Panc1 (cell line): ENCODE measurements around the gene ITGB4. TPM values are rescaled to one million over a fixed set of nuclear protein-coding genes. Genes with fewer than 3 reads are reported as not detected.

Source experiments
- ATAC-seq: fragments of 200-7000 bp; cut with Tn5 transposase; 2 replicates; pipeline ENCODE4 v1.9.1; 2020; ENCODE audit warnings: mild to moderate bottlenecking, moderate library complexity
- BruUV-seq: library from RNA; stranded (reverse); fragments of 400-500 nt; replicated peaks from 2 replicates; lab custom pipeline; 2021; lab: Mats Ljungman, UMichigan
- CTCF ChIA-PET: fragments of 300-600 bp; sonication (Branson Sonifier 250); formaldehyde crosslinking; loops from one replicate; lab custom pipeline; 2022; ENCODE audit warnings: antibody characterized with exemption; lab: Charles Lee
- POLR2A ChIA-PET: fragments of 300-600 bp; sonication (Branson Sonifier 250); formaldehyde crosslinking; loops from one replicate; lab custom pipeline; 2022; ENCODE audit warnings: antibody characterized with exemption; lab: Charles Lee
- DNase-seq: peaks from one replicate; pipeline ENCODE4 v3.0.0-alpha.2; 2010; ENCODE audit warnings: low read depth, low spot score
- H3K27ac ChIP-seq: 2 replicates; pipeline ENCODE4 v1.5.1; 2011; ENCODE audit warnings: mild to moderate bottlenecking, low read length, inconsistent platforms
- H3K27me3 ChIP-seq: fragments of 200-500 bp; sonication (Bioruptor generic); 2 replicates; pipeline ENCODE4 v1.6.0; 2014; ENCODE audit warnings: low read length, inconsistent platforms; ENCODE audit not compliant: control insufficient read depth, insufficient read depth
- H3K36me3 ChIP-seq: fragments of 200-500 bp; sonication (Bioruptor generic); 2 replicates; pipeline ENCODE4 v1.5.1; 2014; ENCODE audit warnings: inconsistent platforms, mild to moderate bottlenecking, low read length, moderate library complexity; ENCODE audit not compliant: control insufficient read depth, insufficient read depth
- H3K4me1 ChIP-seq: 2 replicates; pipeline ENCODE4 v1.5.1; 2011; ENCODE audit warnings: inconsistent platforms, mild to moderate bottlenecking, low read length, moderate library complexity; ENCODE audit not compliant: control insufficient read depth, insufficient read depth
- H3K4me3 ChIP-seq, 2 experiments: 2 replicates each; pipeline ENCODE4 v1.5.1; 2011 to 2012; ENCODE audit warnings: low read depth in 2 of 2, low read length in 2 of 2, mild to moderate bottlenecking in 2 of 2, inconsistent platforms in 1 of 2, moderate library complexity in 1 of 2
- H3K9me3 ChIP-seq: fragments of 200-500 bp; sonication (Bioruptor generic); 2 replicates; pipeline ENCODE4 v1.5.1; 2014; ENCODE audit warnings: low read depth, mild to moderate bottlenecking, inconsistent platforms, low read length, moderate library complexity; ENCODE audit not compliant: control insufficient read depth, insufficient read depth
- CTCF ChIP-seq: fragments of 450-650 bp; IDR thresholded peaks from 2 replicates; pipeline ENCODE4 v1.5.1; 2017; ENCODE audit warnings: mild to moderate bottlenecking
- POLR2AphosphoS5 ChIP-seq: IDR thresholded peaks from 2 replicates; pipeline ENCODE4 v1.6.1; 2012; ENCODE audit warnings: mild to moderate bottlenecking, low read depth, low read length, moderate library complexity
- REST ChIP-seq, 2 experiments: IDR thresholded peaks; 2 replicates each; pipeline ENCODE4 v1.6.1; 2011 to 2012; ENCODE audit warnings: low read depth in 2 of 2, control low read depth in 1 of 2, low read length in 1 of 2, mild to moderate bottlenecking in 1 of 2, moderate library complexity in 1 of 2; ENCODE audit not compliant: insufficient read depth in 1 of 2
- SIN3A ChIP-seq: IDR thresholded peaks from 2 replicates; pipeline ENCODE4 v1.6.1; 2012; ENCODE audit warnings: low read depth, mild to moderate bottlenecking, low read length, moderate library complexity, borderline replicate concordance; ENCODE audit not compliant: insufficient read depth
- TCF7L2 ChIP-seq: IDR thresholded peaks from 2 replicates; pipeline ENCODE4 v1.6.1; 2011; ENCODE audit warnings: mild to moderate bottlenecking, low read depth, low read length, inconsistent platforms
- in situ Hi-C: cut with HindIII; loops from 2 replicates; pipeline ENCODE4 v1.10.0; 2016; ENCODE audit warnings: low sequenced_read_pairs, low pct_unique_long_range_greater_than_20kb
- intact Hi-C: fragments of 100-400 bp; cut with micrococcal nuclease; formaldehyde crosslinking; loops from one replicate; pipeline ENCODE4 v1.10.0; 2022; ENCODE audit not compliant: unreplicated experiment
- total RNA-seq: library from RNA; stranded (reverse); gene quantifications from one replicate; pipeline ENCODE4 v1.2.1, GENCODE V29; 2021; ENCODE audit not compliant: unreplicated experiment

The ITGB4 gene
- total RNA-seq, 1 experiment from 2014 or later, result 100 TPM

- no peak for DNase-seq
Measured at GRCh38 chr17:75712446-75712845, 8.8 kb upstream of the ITGB4 start.

GRCh38 chr17:75719732-75720131 is 1.5 kb upstream of the ITGB4 start:
- Histone ChIP-seq H3K36me3 (peaks cover 2% of the 10 kb centered on the region; the same call in 1 of the 2 replicates), H3K9me3 (no peaks in the 10 kb centered on the region), H3K4me1 (peaks cover 27% of the 10 kb centered on the region), H3K4me3 (no peak overlapping the region), H3K27ac (no peak overlapping the region), H3K27me3 (0 out of 2 replicates have a peak, but pooled peaks cover 2% of the 10 kb centered on the region)
- in situ Hi-C loops, result no loop called here
- no TSS peak for BruUV-seq
- POLR2A ChIA-PET, result no interaction called here
- CTCF ChIA-PET, result interaction anchor here (0.5 to 1.3 kb wide), 2 partner anchors 10 to 28 kb away, joined by 3 read pairs; no protein-coding TSS in a partner anchor
- no peak for DNase-seq
- ATAC-seq, result no peak
- TF ChIP-seq POLR2AphosphoS5 (no peak), TCF7L2 (no peak), CTCF (no peak), SIN3A (no peak), REST (IDR thresholded peaks at IDR 0.05; ENCODE audit: insufficient read depth in 1 of 2, low read depth in 2 of 2, low read length in 1 of 2) (no peak)
- intact Hi-C loops, result no loop called here

More at GRCh38 chr17:75712446-75712845, 8.8 kb upstream of the ITGB4 start:
- H3K27ac ChIP-seq, result no peak overlapping the region
- POLR2A ChIA-PET, result interaction anchor here (0.6 kb wide), 1 partner anchor 129 kb away, joined by 6 read pairs; no protein-coding TSS in a partner anchor
- TF ChIP-seq TCF7L2 (no peak), POLR2AphosphoS5 (no peak), REST (IDR thresholded peaks at IDR 0.05; ENCODE audit: insufficient read depth in 1 of 2, low read depth in 2 of 2, low read length in 1 of 2) (no peak), CTCF (no peak), SIN3A (no peak)
- no TSS peak for BruUV-seq
- peaks cover 6% of the 10 kb centered on the region for H3K4me1 ChIP-seq
- ATAC-seq, result no peak; the same call in 1 of the 2 replicates
- in situ Hi-C loops, result no loop called here
- intact Hi-C loops, result no loop called here
- no peaks in the 10 kb centered on the region; the same call in 1 of the 2 replicates for H3K36me3 ChIP-seq
- CTCF ChIA-PET, result no interaction called here
- no peaks in the 10 kb centered on the region for H3K9me3 ChIP-seq
- H3K27me3 ChIP-seq, result no peaks in the 10 kb centered on the region
- no peak overlapping the region for H3K4me3 ChIP-seq
